ENCODE measurements around the gene FAM78A. TPM values are rescaled to one million over a fixed set of nuclear protein-coding genes. Genes with fewer than 3 reads are reported as not detected.
A peak's percentile ranks its signal among the peaks of the same experiment; 100 is the strongest.

Gene FAM78A
- total RNA-seq, 1 donor from 2014 or later: 0.73 TPM

GRCh38 chr9:131296460-131296859, 20.1 kb upstream of the FAM78A start:
- Mint-ChIP-seq H3K27ac (ENCODE audit: unreplicated experiment) (no peak overlapping the region), H3K4me1 (ENCODE audit: low read depth, unreplicated experiment) (no peaks in the 10 kb centered on the region), H3K27me3 (ENCODE audit: low read depth, unreplicated experiment) (peaks cover 18% of the 10 kb centered on the region), H3K9me3 (ENCODE audit: unreplicated experiment) (no peaks in the 10 kb centered on the region), H3K4me3 (ENCODE audit: unreplicated experiment) (no peak overlapping the region), H3K36me3 (ENCODE audit: low read depth, unreplicated experiment) (no peaks in the 10 kb centered on the region)
- Histone ChIP-seq H3K4me2 (ENCODE audit: low read length) (no peak overlapping the region), H3K27ac (ENCODE audit: low read depth, low read length) (no peak overlapping the region), H3K79me2 (ENCODE audit: insufficient read depth, low read length) (no peaks in the 10 kb centered on the region), H3K4me3 (ENCODE audit: insufficient read depth, low read depth, low read length) (no peak overlapping the region), H4K20me1 (ENCODE audit: insufficient read depth, low read length) (no peaks in the 10 kb centered on the region), H3K9me3 (ENCODE audit: insufficient read depth, low read depth, low read length) (no peaks in the 10 kb centered on the region), H3K36me3 (ENCODE audit: insufficient read depth, low read length) (no peaks in the 10 kb centered on the region), H2AFZ (ENCODE audit: low read depth, low read length) (no peak overlapping the region), H3K27me3 (ENCODE audit: insufficient read depth, low read length) (no peaks in the 10 kb centered on the region), H3K4me1 (ENCODE audit: insufficient read depth, low read length) (no peaks in the 10 kb centered on the region), H3K9ac (ENCODE audit: low read length) (no peak overlapping the region)
- no peak for DNase-seq (ENCODE audit: low read depth)
- FAIRE-seq: no peak
- no peak for TF ChIP-seq CTCF (IDR thresholded peaks at IDR 0.05; ENCODE audit: insufficient read depth, low read depth, low read length)
- TF ChIP-seq EZH2 (IDR thresholded peaks at IDR 0.05; ENCODE audit: insufficient read depth, low read length): no peak

GRCh38 chr9:131292937-131293336, 16.6 kb upstream of the FAM78A start:
- Histone ChIP-seq H3K79me2 (ENCODE audit: insufficient read depth, low read length) (no peaks in the 10 kb centered on the region), H3K36me3 (ENCODE audit: insufficient read depth, low read length) (no peaks in the 10 kb centered on the region), H3K9ac (ENCODE audit: low read length) (no peak overlapping the region), H3K4me2 (ENCODE audit: low read length) (no peak overlapping the region), H3K9me3 (ENCODE audit: insufficient read depth, low read depth, low read length) (no peaks in the 10 kb centered on the region), H4K20me1 (ENCODE audit: insufficient read depth, low read length) (no peaks in the 10 kb centered on the region), H3K4me3 (ENCODE audit: insufficient read depth, low read depth, low read length) (no peak overlapping the region), H3K27ac (ENCODE audit: low read depth, low read length) (no peak overlapping the region), H2AFZ (ENCODE audit: low read depth, low read length) (no peak overlapping the region), H3K4me1 (ENCODE audit: insufficient read depth, low read length) (peaks cover 9% of the 10 kb centered on the region), H3K27me3 (ENCODE audit: insufficient read depth, low read length) (no peaks in the 10 kb centered on the region)
- no peak overlapping the region for H3K27ac Mint-ChIP-seq (ENCODE audit: unreplicated experiment)
- no peaks in the 10 kb centered on the region for H3K36me3 Mint-ChIP-seq (ENCODE audit: low read depth, unreplicated experiment)
- H3K4me3 Mint-ChIP-seq (ENCODE audit: unreplicated experiment): no peak overlapping the region
- no peaks in the 10 kb centered on the region for H3K9me3 Mint-ChIP-seq (ENCODE audit: unreplicated experiment)
- FAIRE-seq (no peak), DNase-seq (ENCODE audit: low read depth) (no peak)
- no peak for TF ChIP-seq EZH2 (IDR thresholded peaks at IDR 0.05; ENCODE audit: insufficient read depth, low read length)
- no peak for TF ChIP-seq CTCF (IDR thresholded peaks at IDR 0.05; ENCODE audit: insufficient read depth, low read depth, low read length)
- peaks cover 16% of the 10 kb centered on the region for H3K27me3 Mint-ChIP-seq (ENCODE audit: low read depth, unreplicated experiment)
- H3K4me1 Mint-ChIP-seq (ENCODE audit: low read depth, unreplicated experiment): no peaks in the 10 kb centered on the region

GRCh38 chr9:131291795-131292315, 15.5 kb upstream of the FAM78A start:
- Mint-ChIP-seq H3K27me3 (ENCODE audit: low read depth, unreplicated experiment) (peaks cover 15% of the 10 kb centered on the region), H3K36me3 (ENCODE audit: low read depth, unreplicated experiment) (no peaks in the 10 kb centered on the region), H3K27ac (ENCODE audit: unreplicated experiment) (no peak overlapping the region), H3K9me3 (ENCODE audit: unreplicated experiment) (no peaks in the 10 kb centered on the region), H3K4me1 (ENCODE audit: low read depth, unreplicated experiment) (no peaks in the 10 kb centered on the region), H3K4me3 (ENCODE audit: unreplicated experiment) (peak overlapping the region; percentile 12)
- H3K4me1 ChIP-seq (ENCODE audit: insufficient read depth, low read length): peaks cover 9% of the 10 kb centered on the region
- no peak overlapping the region for H3K4me3 ChIP-seq (ENCODE audit: insufficient read depth, low read depth, low read length)
- TF ChIP-seq EZH2 (IDR thresholded peaks at IDR 0.05; ENCODE audit: insufficient read depth, low read length): no peak
- TF ChIP-seq CTCF (IDR thresholded peaks at IDR 0.05; ENCODE audit: insufficient read depth, low read depth, low read length): no peak
- DNase-seq (ENCODE audit: low read depth) (no peak), FAIRE-seq (no peak)
- H4K20me1 ChIP-seq (ENCODE audit: insufficient read depth, low read length): no peaks in the 10 kb centered on the region
- no peak overlapping the region for H3K27ac ChIP-seq (ENCODE audit: low read depth, low read length)
- H3K4me2 ChIP-seq (ENCODE audit: low read length): no peak overlapping the region
- no peaks in the 10 kb centered on the region for H3K36me3 ChIP-seq (ENCODE audit: insufficient read depth, low read length)
- no peaks in the 10 kb centered on the region for H3K27me3 ChIP-seq (ENCODE audit: insufficient read depth, low read length)
- H3K9me3 ChIP-seq (ENCODE audit: insufficient read depth, low read depth, low read length): no peaks in the 10 kb centered on the region
- no peak overlapping the region for H2AFZ ChIP-seq (ENCODE audit: low read depth, low read length)
- H3K79me2 ChIP-seq (ENCODE audit: insufficient read depth, low read length): no peaks in the 10 kb centered on the region
- no peak overlapping the region for H3K9ac ChIP-seq (ENCODE audit: low read length)

All from astrocyte (in vitro differentiated cells and primary cell).